Measurements from ENCODE around the gene TUBB4B.
A peak's percentile ranks its signal among the peaks of the same experiment; 100 is the strongest.
"Not testable (repeated sequence)": the region's sequence is repeated elsewhere in the genome, so short reads cannot be mapped to it uniquely, and the experiment has no call there.

Gene TUBB4B

GRCh38 chr9:137237759-137238726, 3.0 kb upstream of the TUBB4B start:
- no peak for DNase-seq

GRCh38 chr9:137239541-137240200, 1.4 kb upstream of the TUBB4B start:
- DNase-seq: not testable (repeated sequence)

- peak; percentile 73 to 89 (median 75) for DNase-seq
These were observed 708 bp upstream of the TUBB4B start for GRCh38 chr9:137240318-137240840.

GRCh38 chr9:137241490-137242268, 592 bp downstream of the TUBB4B start:
- DNase-seq: peak; percentile 81 to 92 (median 86)

DNA sequence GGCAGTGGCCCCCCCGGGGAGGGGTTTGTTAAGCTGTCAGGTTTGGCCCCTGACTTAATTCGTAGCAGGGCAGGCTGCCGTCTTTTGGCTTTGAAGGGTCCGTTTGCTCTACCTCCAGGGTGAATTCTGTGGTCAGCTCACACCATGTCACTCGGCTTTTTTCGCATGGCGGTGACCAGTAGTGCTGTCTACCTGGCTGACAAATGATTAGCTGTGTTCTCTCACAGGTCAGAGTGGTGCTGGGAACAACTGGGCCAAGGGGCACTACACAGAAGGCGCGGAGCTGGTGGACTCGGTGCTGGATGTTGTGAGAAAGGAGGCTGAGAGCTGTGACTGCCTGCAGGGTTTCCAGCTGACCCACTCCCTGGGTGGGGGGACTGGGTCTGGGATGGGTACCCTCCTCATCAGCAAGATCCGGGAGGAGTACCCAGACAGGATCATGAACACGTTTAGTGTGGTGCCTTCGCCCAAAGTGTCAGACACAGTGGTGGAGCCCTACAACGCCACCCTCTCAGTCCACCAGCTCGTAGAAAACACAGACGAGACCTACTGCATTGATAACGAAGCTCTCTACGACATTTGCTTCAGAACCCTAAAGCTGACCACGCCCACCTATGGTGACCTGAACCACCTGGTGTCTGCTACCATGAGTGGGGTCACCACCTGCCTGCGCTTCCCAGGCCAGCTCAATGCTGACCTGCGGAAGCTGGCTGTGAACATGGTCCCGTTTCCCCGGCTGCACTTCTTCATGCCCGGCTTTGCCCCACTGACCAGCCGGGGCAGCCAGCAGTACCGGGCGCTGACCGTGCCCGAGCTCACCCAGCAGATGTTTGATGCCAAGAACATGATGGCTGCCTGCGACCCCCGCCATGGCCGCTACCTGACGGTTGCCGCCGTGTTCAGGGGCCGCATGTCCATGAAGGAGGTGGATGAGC, 1.4 kb downstream of the TUBB4B start:
- DNase-seq: no peak

GRCh38 chr9:137243266-137243625, 2.2 kb downstream of the TUBB4B start:
- not testable (repeated sequence) for DNase-seq

GRCh38 chr9:137243626-137244485, 2.8 kb downstream of the TUBB4B start:
- DNase-seq: peak in 1 of 3 donors; percentile 18

DNA sequence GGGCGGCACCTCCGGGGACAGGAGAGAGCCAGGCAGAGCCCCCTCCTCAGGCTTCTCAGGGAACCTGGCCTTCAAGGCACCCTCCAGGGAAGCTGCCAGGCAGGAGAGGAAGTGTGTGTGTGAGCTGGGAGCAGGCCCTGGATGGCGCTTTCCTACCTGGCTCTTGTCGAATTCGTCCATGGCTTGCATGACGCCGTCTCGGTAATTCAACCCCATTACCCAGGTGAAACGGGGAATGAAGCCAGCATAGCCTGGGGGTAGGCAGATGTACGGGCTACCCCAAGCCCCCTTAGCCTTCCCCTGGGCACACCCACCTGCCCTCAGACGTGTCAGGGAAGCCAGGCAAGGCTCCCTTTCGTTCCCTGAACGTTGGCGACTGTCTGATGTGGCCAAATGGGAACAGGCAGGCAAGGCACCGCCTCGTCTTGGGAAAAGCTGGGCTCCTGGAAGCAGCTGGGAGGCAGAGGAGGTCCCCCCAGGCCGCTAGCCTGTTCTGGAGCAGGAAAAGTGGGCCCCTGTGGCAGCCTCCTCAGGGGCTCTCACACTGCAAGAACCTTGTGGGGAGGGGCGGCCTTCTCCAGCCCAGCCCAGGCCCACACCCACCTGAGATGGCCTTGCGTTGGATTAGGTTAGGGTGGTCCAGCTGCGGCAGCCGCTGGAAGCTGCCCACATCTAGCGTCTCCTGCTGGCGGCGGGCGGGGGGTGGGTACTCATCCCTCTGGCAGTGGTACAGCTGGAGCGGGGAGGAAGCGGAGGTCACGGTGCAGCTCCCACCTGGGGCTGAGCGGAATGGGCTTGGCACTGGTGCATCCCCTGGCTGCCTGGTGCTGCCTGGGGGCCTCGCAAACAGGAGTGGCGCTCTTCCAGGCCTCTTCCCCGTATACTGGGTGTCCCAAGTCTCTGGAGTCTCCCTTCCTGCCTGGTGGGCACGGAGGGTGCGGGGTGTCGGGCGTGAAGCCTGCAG, 3.7 kb downstream of the TUBB4B start:
- no peak for DNase-seq

DNA sequence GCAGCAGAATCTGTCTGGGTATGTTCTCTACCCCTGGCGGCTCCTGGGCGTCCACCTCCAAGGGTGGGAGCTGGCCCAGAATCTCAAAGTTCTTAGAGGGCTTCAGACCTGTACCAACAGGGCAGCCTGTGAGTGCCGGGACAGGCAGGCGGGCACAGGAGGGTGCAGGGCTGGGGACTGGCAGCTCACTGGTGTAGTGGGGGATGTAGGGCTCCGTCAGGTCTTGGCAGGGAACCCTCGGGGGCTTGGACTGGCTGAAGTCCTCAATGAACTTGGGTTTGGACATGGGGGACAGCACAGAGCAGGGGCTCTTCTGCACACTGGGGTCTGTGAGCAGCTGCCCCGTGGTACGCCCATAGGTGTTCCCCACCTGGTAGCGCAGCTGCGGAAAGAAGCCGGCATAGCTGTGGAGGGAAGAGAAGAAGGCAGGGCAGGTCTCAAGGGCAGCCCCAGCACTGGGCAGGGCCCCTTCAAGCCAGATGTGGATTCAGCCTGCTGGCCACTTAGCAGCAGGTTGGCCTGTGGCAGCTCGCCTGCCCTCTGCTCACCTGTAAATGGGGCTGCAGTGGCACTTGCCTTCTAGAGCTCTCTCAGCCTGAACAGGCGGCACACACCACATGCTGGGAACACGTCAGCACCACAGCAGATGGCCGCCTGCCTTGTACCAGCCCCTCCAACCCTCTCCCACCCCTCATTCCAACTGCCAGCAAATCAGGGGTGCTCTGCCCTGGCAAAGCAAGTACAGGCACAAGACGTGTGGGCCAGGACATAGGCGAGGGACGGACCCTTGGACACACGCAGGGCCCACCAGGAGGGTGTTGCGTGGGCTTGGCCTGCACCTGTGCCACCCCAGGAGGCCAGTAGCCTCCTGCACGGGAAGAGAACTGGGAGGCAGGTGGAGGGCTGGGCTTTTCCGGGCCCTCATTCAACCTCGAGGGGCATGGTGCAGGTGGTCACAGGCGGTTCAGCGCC, 4.6 kb downstream of the TUBB4B start:
- no peak for DNase-seq

GRCh38 chr9:137247135-137247915, 6.2 kb downstream of the TUBB4B start:
- DNase-seq: no peak

DNA sequence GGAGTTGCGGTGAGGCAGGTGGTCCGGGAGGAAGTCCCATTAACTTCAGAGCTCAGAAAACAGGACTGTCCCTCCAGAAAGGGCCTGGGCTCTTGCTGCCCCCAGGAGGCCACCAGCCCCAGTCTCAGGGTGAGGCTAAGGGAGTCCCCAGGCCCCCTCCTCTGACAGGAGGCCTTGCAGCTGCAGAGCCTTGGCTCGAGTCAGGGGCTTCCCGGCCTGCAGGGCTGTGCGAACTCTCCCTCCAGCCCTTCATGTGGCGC, 6.8 kb downstream of the TUBB4B start:
- no peak for DNase-seq

- no peak for DNase-seq
These were observed 9.5 kb downstream of the TUBB4B start for GRCh38 chr9:137250329-137251193.

- no peak for DNase-seq
These were observed 10.0 kb downstream of the TUBB4B start, which contains the start of gene STPG3 for GRCh38 chr9:137251194-137251461. TSS of gene STPG3 (plus strand) at chr9:137251286. CDS start at chr9:137251287, 1 bp downstream.

- no peak for DNase-seq
These were observed 10.6 kb downstream of the TUBB4B start for GRCh38 chr9:137251490-137252268.

GRCh38 chr9:137252555-137253506, 11.7 kb downstream of the TUBB4B start:
- no peak for DNase-seq

All from suppressor macrophage treated with lipopolysaccharide for 1 hour (primary cell).